Measurements from ENCODE around the gene OSBP. TPM values are rescaled to one million over a fixed set of nuclear protein-coding genes. Genes with fewer than 3 reads are reported as not detected.

Gene OSBP
- total and polyA plus RNA-seq, 2 donors (not counting 3 experiments of a cell fraction or from before 2014, with no cell fraction given): 14.2 to 37.5 TPM

DNA sequence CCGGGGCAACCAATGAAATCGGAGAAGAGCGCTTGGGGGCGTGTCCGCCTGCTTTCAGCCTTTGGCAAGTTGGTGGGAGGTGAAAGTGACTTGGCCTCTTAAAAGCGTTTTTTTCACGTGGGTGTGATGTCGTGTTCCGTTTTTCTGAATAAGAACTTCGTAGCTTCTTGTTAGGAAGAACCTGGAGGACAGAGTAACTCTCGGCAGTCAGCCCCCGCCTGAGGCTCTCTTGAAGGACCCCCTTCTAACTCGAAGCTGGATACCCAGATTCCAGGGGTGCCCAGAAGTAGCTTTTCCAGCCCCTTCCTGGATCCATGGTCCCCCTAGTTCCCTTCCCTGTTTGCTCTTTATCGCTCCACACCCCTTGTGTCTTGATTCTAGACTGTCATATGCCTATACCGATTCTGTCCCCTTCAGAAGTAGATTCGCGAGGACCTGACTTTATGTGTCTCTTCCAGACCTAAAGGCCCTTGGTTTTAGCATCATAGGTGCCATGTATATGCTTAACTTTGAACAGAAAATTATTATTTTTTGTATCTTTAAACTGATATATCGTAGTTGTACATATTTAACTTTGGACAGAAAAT, 915 bp upstream of the OSBP start:
- Histone ChIP-seq H3K79me2 (ENCODE audit: control insufficient read depth, insufficient read depth, low read length) (peaks cover 38% of the 10 kb centered on the region), H3K27ac (ENCODE audit: insufficient read depth, low read depth, low read length) (peak overlapping the region; percentile 62), H3K27me3 (ENCODE audit: control insufficient read depth in 2 of 2, insufficient read depth in 2 of 2, low read length in 2 of 2) (no peaks in the 10 kb centered on the region), H3K9me1 (replicated peaks; ENCODE audit: control insufficient read depth, extremely low read depth, insufficient read depth, low read length) (no peaks in the 10 kb centered on the region), H3K4me1 (ENCODE audit: control insufficient read depth, extremely low read depth, insufficient read depth, low read length) (peaks cover 17% of the 10 kb centered on the region), H3K4me3 (replicated peaks in 1 of 3; ENCODE audit: insufficient read depth in 1 of 3, low read depth in 1 of 3, low read length in 3 of 3) (peak overlapping the region; percentile 11 to 66 (median 33)), H4K20me1 (replicated peaks; ENCODE audit: control insufficient read depth, extremely low read depth, insufficient read depth, low read length) (no peaks in the 10 kb centered on the region), H2AFZ (ENCODE audit: low read depth, low read length) (peak overlapping the region; percentile 89), H3K4me2 (ENCODE audit: insufficient read depth, low read length) (peak overlapping the region; percentile 82), H3K9me3 (replicated peaks; ENCODE audit: control insufficient read depth, insufficient read depth, low read length) (no peaks in the 10 kb centered on the region), H3K9ac (replicated peaks; ENCODE audit: extremely low read depth, insufficient read depth, low read length) (peak overlapping the region; percentile 58), H3K36me3 (ENCODE audit: control insufficient read depth in 2 of 2, extremely low read depth in 1 of 2, insufficient read depth in 2 of 2, low read length in 2 of 2) (no peaks in the 10 kb centered on the region)
- dilution Hi-C loops (cut with MboI; ENCODE audit: extremely low pct_ligation_motif_present, low sequenced_read_pairs) (no loop called here), intact Hi-C loops (cut with micrococcal nuclease) (loop anchor here (1.0 kb wide), 2 partner anchors 53 to 59 kb away; partner anchors contain the start of gene PATL1)
- DNase-seq (ENCODE audit: low read depth, low spot score) (no peak), FAIRE-seq (no peak)
- CTCF ChIA-PET: interaction anchor here (0.6 to 1.4 kb wide), 6 partner anchors 50 to 1918 kb away, joined by 3 to 8 read pairs (median 4); no protein-coding TSS in a partner anchor
- TF ChIP-seq POLR2A (IDR thresholded peaks at IDR 0.05; ENCODE audit: low read depth, low read length): peak; percentile 56
- TF ChIP-seq EZH2 (IDR thresholded peaks at IDR 0.05; ENCODE audit: borderline replicate concordance, low read depth, low read length, severe bottlenecking): no peak
- no peak for TF ChIP-seq MYC (IDR thresholded peaks at IDR 0.05; ENCODE audit: low read depth, low read length)
- TF ChIP-seq, protein P1, sequence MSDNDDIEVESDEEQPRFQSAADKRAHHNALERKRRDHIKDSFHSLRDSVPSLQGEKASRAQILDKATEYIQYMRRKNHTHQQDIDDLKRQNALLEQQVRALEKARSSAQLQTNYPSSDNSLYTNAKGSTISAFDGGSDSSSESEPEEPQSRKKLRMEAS (IDR thresholded peaks at IDR 0.05; ENCODE audit: insufficient read depth, insufficient read length): no peak
- no peak for TF ChIP-seq JUN (IDR thresholded peaks at IDR 0.05; ENCODE audit: borderline replicate concordance, insufficient read depth, insufficient read length, low read depth)
- POLR2A ChIA-PET: interaction anchor here (0.8 to 1.2 kb wide), 2 partner anchors 53 to 79 kb away, joined by 3 to 4 read pairs; partner anchors contain the start of gene PATL1
- TSS peak; percentile 87 for BruUV-seq (replicated peaks)

DNA sequence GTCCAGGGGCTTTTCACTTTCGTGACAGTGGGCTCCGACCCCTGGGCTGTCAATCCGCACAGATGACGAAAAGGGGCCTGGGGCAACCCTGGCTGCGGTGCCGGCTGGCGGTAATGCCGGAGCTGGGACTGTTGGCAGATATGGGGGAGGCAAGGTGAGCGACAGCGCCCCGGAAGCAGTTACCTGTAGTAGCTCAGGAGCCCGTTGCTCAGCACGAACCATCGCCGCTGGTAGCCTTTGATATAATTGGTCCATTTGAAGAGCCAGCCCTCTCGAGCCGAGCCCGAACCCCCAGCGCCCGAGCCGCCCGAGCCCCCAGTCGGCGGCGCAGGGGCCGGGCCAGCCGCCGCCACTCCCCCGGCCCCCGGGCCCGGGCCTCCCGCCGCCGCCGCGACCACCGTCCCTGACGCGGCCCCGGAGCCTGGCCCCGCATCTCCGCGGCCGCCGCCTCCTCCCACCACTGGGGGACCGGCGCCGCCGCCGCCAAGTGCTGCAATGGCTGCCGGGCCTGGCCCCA, 396 bp downstream of the OSBP start:
- H4K20me1 ChIP-seq (replicated peaks; ENCODE audit: control insufficient read depth, extremely low read depth, insufficient read depth, low read length): no peaks in the 10 kb centered on the region
- intact Hi-C loops (cut with micrococcal nuclease): loop anchor here (2.0 kb wide), 2 partner anchors 64 to 78 kb away; no protein-coding TSS in a partner anchor
- CTCF ChIA-PET: interaction anchor here (1.0 to 1.4 kb wide), 2 partner anchors 59 to 78 kb away, joined by 3 to 8 read pairs; no protein-coding TSS in a partner anchor
- H3K27me3 ChIP-seq (ENCODE audit: control insufficient read depth in 2 of 2, insufficient read depth in 2 of 2, low read length in 2 of 2): no peaks in the 10 kb centered on the region
- peaks cover 2 to 4% of the 10 kb centered on the region in 2 experiments for H3K36me3 ChIP-seq (ENCODE audit: control insufficient read depth in 2 of 2, extremely low read depth in 1 of 2, insufficient read depth in 2 of 2, low read length in 2 of 2)
- peak overlapping the region; percentile 80 for H3K4me2 ChIP-seq (ENCODE audit: insufficient read depth, low read length)
- dilution Hi-C loops (cut with MboI; ENCODE audit: extremely low pct_ligation_motif_present, low sequenced_read_pairs): no loop called here
- peaks cover 17% of the 10 kb centered on the region for H3K4me1 ChIP-seq (ENCODE audit: control insufficient read depth, extremely low read depth, insufficient read depth, low read length)
- peak overlapping the region; percentile 48 for H3K27ac ChIP-seq (ENCODE audit: insufficient read depth, low read depth, low read length)
- peak overlapping the region; percentile 74 to 90 (median 81) for H3K4me3 ChIP-seq (replicated peaks in 1 of 3; ENCODE audit: insufficient read depth in 1 of 3, low read depth in 1 of 3, low read length in 3 of 3)
- peak overlapping the region; percentile 79 for H3K9ac ChIP-seq (replicated peaks; ENCODE audit: extremely low read depth, insufficient read depth, low read length)
- POLR2A ChIA-PET: interaction anchor here (1.2 kb wide), 1 partner anchor 54 kb away, joined by 4 read pairs; the partner anchor contains the start of gene PATL1
- no TSS peak for BruUV-seq (replicated peaks)
- DNase-seq (ENCODE audit: low read depth, low spot score) (no peak), FAIRE-seq (no peak)
- TF ChIP-seq POLR2A (IDR thresholded peaks at IDR 0.05; ENCODE audit: low read depth, low read length): no peak
- TF ChIP-seq, protein P1 (IDR thresholded peaks at IDR 0.05; ENCODE audit: insufficient read depth, insufficient read length): no peak
- no peak for TF ChIP-seq FOS (IDR thresholded peaks at IDR 0.05; ENCODE audit: borderline replicate concordance, insufficient read depth, low read length)
- no peak for TF ChIP-seq JUN (IDR thresholded peaks at IDR 0.05; ENCODE audit: borderline replicate concordance, insufficient read depth, insufficient read length, low read depth)
- TF ChIP-seq EZH2 (IDR thresholded peaks at IDR 0.05; ENCODE audit: borderline replicate concordance, low read depth, low read length, severe bottlenecking): no peak
- TF ChIP-seq MYC (IDR thresholded peaks at IDR 0.05; ENCODE audit: low read depth, low read length): no peak
- no peak for TF ChIP-seq GATA2 (IDR thresholded peaks at IDR 0.05; ENCODE audit: insufficient read depth, insufficient read length, low read depth, low read length)
- no peak for TF ChIP-seq POLR2AphosphoS5 (IDR thresholded peaks at IDR 0.05; ENCODE audit: insufficient read depth, low read depth, low read length)
- TF ChIP-seq, protein P2, sequence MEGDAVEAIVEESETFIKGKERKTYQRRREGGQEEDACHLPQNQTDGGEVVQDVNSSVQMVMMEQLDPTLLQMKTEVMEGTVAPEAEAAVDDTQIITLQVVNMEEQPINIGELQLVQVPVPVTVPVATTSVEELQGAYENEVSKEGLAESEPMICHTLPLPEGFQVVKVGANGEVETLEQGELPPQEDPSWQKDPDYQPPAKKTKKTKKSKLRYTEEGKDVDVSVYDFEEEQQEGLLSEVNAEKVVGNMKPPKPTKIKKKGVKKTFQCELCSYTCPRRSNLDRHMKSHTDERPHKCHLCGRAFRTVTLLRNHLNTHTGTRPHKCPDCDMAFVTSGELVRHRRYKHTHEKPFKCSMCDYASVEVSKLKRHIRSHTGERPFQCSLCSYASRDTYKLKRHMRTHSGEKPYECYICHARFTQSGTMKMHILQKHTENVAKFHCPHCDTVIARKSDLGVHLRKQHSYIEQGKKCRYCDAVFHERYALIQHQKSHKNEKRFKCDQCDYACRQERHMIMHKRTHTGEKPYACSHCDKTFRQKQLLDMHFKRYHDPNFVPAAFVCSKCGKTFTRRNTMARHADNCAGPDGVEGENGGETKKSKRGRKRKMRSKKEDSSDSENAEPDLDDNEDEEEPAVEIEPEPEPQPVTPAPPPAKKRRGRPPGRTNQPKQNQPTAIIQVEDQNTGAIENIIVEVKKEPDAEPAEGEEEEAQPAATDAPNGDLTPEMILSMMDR (IDR thresholded peaks at IDR 0.05; ENCODE audit: extremely low read depth in 1 of 2, insufficient read depth in 1 of 2, low read depth in 1 of 2, low read length in 2 of 2): no peak
- peak overlapping the region; percentile 13 for H2AFZ ChIP-seq (ENCODE audit: low read depth, low read length)
- H3K9me3 ChIP-seq (replicated peaks; ENCODE audit: control insufficient read depth, insufficient read depth, low read length): no peaks in the 10 kb centered on the region
- H3K79me2 ChIP-seq (ENCODE audit: control insufficient read depth, insufficient read depth, low read length): peaks cover 43% of the 10 kb centered on the region
- no peaks in the 10 kb centered on the region for H3K9me1 ChIP-seq (replicated peaks; ENCODE audit: control insufficient read depth, extremely low read depth, insufficient read depth, low read length)
